GM12873 (cell line): Measurements from ENCODE around the gene MATN3.

Experiments used
- CTCF ChIP-seq: IDR thresholded peaks from 2 replicates; pipeline ENCODE4 v1.5.1; 2012; ENCODE audit warnings: low read depth, mild to moderate bottlenecking, moderate library complexity, low read length, control low read depth; ENCODE audit not compliant: insufficient read depth; ENCODE audit errors: missing control alignments

Gene MATN3

GRCh38 chr2:20012282-20013125 lies at the start of gene MATN3:
MATN3 (minus strand) TSS chr2:20012668; CDS start chr2:20012631, 37 bp downstream.
- TF ChIP-seq CTCF = no peak

GRCh38 chr2:20061940-20062339 lies 49.5 kb upstream of the MATN3 start:
- no peak for TF ChIP-seq CTCF

- no peak for TF ChIP-seq CTCF
These were observed 49.0 kb upstream of the MATN3 start for GRCh38 chr2:20061476-20061875.

- TF ChIP-seq CTCF = no peak
These were observed 47.6 kb upstream of the MATN3 start for GRCh38 chr2:20060106-20060505.

- TF ChIP-seq CTCF = no peak
These were observed 44.8 kb upstream of the MATN3 start for GRCh38 chr2:20057268-20057667.

GRCh38 chr2:20054931-20055330 lies 42.5 kb upstream of the MATN3 start:
- no peak for TF ChIP-seq CTCF

GRCh38 chr2:20054119-20054518 lies 41.7 kb upstream of the MATN3 start:
- no peak for TF ChIP-seq CTCF
